NCI-H187 treated with DMSO at 0.1 percent for 48 hours (cell line): Measurements from ENCODE around the gene TAL2.
"Not testable (repeated sequence)": the region's sequence is repeated elsewhere in the genome, so short reads cannot be mapped to it uniquely, and the experiment has no call there.

Experiments
- DNase-seq: peaks from one replicate; lab custom pipeline; 2025; lab: John Stamatoyannopoulos, UW

Gene TAL2

DNA sequence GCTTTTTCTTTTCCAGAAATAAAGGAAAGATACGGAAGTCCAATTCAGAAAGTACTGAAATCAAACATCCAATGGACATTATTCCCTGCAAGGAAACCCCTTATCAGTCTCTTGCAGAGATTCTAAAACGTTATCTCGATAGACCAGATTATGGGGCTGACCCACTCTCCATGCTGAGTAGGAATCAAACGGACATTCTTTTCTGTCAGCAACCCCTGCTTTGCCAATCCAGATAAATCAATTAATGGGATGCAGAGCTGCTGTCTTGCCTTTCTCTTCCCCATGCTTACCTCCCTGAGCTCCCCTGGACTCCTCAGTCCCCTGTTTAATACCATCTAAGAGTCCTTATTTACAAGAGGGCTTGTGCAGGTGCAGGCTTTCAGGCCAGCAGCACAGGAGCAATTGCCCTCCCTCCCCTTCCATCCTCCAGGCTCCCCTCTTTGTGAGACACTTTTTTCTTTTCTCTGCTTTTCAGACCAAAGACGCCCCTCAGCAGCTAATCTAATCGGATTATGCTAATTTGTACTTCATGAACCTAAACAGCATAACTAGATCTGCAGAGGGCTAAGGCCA lies 14.2 kb downstream of the TAL2 start:
- DNase-seq: no peak

DNA sequence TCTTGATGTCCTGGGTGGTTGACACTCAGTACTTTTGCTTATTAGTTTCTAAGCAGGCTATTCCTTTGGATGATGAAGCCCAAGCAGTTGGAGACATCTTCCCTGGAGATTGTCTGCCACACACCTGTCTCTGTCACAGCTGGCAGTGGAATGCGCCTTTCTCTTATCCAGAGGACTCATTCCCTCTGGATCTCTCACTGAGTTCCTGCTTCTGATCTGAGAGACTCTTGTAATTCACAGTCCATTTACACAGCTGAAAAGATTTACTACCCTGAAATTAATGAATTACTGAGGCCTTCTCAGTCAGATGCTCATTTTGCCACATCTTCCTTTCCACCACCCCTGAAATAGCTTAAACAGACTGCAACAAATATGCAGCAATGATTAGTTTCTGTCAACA lies 15.9 kb downstream of the TAL2 start:
- no peak for DNase-seq

DNA sequence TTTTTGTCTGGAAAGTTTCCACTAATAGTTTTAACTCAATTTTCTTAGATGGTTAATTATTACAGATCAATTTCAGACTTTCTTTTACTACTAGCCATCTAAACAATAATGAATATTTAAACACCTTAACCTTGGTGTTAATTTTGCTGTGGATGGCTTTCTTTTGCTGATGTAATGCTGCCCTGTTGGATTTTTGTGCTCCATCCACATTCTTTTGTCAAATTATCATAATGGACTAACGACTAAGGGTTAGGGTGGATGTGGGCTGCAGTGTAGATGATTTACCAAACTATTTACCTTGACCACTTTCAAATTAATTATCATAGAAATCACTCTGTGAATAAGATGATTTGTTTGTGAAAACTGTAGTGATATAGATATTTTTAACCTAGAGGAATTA lies 16.5 kb downstream of the TAL2 start:
- DNase-seq: no peak

DNA sequence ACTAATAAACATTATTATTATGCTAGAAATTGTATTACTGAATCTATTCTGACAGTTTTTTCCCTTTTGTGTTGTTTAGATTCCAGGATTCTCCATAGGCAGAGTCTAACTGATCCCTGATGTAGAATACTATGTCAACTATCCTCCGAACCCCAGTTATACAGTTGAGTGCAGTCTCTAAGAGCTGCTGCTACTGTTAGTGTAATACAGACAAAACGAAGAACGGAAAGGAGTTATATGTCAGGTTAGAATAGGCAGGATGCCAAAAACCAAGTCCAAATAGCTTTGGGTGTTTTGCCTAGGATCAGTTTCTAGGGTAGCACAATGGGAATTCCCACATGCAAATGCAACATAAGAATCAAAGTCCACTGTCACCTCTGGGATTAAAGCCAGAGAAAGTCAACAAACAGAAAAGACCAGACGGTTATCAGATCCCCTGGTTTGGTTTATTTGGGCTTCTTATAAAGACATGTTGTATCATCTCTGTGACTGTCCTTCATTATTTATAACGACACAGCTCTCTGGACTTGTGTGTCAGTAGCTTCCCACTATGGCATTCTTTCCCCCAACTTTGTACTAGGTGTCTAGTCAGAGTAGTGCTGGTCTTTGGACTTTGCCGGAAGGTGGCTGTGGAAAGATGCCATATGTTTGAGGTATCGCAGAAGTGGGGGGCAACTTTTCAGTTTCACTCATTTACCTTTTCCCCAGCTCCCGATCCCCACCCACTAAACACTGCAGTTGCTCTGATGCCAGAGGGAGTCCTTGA lies 17.2 kb downstream of the TAL2 start:
- no peak for DNase-seq

DNA sequence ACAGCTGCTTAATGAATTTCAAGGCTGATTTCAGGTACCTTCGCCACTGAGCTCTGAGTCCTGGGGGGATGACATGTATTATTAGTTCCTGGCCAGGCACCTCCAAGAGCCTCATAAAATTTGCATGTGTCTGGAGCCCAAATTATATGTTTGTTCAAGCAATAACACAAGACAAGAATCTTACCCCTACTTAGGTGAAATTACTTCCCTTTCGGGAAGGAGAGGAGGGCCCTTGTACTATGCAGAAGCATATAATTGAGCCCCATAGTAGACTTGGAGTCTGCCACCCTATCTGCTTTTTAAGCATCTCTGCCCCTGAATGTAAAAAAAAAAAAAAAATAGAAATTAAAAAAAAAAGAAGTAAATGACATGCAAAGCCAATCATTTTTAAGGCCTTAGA lies 19.1 kb downstream of the TAL2 start:
- no peak for DNase-seq

DNA sequence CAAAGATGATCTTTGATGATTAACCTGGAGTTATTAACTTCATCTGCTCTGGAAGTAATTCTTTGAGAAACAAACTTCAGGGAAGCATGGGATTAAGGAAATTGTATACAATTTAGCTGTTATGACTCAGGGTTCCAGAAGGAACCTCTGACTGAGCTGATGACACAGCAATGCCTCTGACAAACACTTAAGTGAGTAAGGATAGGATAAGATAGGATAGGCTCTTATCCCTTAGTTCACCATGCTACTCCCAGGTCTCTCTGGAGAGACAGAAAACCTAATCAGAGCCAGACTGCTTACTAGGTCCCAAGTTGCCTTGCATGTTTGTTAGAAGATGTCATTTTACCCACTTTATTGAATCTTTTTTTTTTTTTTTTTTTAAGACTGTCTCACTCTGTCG lies 19.5 kb downstream of the TAL2 start:
- no peak for DNase-seq

DNA sequence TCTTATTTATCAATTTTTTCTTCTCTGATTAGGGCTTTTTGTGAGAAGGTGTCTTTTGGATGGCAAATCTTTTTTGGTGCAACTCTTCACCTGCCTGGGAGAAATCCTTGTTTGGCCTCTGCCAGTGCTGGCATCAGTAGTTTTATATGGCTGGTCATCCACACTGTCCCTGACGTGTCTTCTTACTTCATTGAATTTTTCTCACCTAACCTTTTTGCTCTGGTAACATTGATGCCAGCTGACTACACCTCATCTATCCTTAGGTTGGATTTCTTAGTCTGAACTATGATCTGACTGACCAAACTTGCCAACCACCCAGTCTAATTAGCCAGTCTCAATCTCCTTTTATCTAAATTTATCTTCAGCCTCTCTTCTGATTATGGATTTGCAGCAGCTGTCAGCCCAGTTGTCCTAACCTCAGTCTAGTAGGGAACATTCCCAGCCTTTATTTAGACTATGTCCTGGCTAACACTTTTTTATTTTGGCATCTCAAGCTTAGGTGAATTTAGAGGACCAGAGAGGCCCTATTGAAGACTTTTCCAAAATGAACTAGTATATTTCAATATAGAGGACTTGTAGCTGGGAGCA lies 21.5 kb downstream of the TAL2 start:
- no peak for DNase-seq

DNA sequence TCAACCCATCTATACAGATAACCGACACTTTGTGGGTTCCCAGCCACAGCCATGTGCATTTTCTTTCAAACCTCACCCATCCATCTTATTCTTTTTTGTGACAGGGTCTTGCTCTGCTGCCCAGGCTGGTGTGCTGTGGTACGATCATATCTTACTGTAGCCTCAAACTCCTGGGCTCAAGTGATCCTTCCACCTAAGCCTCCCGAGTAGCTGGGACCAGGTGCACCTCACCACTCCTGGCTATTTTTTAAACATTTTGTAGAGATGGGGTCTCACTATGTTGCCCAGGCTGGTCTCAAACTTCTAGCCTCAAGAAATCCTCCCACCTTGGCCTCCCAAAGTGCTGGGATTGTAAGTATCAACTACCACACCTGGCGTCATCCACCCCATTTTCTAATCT lies 24.7 kb downstream of the TAL2 start:
- no peak for DNase-seq

DNA sequence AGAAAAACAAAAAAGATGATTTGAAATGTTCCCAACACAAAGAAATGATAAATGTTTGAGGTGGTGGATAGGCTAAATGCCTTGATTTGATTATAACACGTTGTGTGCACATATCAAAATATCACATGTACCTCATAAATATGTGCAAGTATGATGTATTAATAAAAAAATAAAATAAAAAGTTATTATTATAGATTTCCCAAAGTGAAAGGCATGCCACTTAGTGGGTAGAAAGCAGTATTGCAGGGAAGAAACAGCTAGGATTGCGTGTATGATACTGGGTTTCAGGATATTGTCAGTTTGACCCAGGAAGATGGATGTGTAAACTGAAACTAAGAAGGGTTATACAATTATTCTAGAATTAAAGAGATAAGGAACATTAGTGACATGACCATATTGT lies 28.5 kb downstream of the TAL2 start:
- DNase-seq: no peak

DNA sequence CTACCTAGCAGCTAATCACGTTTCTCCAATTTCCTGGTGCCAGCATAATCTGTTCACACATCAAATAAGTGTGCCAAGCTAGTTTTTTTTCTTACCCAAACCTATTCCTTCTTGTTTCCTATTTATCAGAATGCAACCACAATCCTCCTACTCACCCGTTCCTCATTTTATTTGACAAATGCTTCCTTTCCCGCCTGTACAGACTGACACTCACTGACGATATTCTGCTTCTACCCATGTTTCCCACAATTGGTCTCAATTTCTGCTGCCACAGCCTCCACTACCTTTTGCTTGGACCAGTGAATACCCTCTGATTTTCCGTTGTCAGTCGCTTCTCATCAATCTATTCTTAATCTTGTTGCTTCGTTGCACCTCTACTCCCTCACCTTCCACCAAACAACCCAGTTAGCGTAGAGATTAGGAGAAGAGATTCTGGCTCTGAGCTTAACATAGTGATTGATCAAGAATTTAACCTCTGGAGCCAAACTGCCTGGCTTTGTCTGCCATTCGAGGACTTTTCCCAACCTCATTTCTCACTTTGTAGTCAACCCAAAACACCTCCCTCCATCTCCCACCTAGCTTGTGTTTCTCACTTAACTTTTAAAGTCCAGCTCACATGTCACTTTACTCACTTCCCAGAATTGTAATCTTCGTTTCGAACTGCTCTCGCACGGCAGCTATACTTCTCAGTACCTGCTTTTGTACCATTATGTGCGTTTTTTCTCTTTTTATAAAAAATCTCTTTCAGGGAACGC lies 31.4 kb downstream of the TAL2 start:
- DNase-seq: no peak

DNA sequence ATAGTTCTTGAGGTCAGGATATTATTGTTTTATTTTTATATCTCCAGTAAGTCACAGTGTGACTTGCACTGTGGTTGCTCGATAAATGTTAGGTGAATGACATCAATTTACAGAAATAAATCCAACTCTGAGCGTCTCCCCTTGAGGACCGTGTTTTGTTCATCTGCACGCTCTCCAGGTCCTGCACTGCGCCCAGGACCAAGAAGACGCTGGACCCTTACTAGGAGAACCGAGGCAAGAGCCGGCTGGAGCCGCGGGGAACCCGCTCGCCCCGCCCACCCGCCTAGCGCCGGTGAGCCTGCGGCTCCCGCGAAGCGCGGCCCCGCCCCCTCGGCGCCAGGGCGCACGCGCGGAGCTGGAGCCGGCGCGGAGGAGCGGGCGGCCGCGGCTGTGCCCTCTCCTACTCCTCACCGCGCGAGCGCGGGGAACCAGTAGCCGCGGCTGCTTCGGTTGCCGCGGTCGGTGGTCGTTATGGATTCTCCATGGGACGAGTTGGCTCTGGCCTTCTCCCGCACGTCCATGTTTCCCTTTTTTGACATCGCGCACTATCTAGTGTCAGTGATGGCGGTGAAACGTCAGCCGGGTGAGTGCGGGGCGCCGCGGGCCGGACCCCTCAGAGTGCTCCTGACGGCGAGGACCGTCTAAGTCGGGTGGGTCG lies 32.1 kb downstream of the TAL2 start, which contains the start of gene TMEM38B:
TSS of gene TMEM38B (plus strand) at position 352 of the 658 bp plus-strand sequence. CDS start at position 472, 120 bp downstream.
- no peak for DNase-seq

DNA sequence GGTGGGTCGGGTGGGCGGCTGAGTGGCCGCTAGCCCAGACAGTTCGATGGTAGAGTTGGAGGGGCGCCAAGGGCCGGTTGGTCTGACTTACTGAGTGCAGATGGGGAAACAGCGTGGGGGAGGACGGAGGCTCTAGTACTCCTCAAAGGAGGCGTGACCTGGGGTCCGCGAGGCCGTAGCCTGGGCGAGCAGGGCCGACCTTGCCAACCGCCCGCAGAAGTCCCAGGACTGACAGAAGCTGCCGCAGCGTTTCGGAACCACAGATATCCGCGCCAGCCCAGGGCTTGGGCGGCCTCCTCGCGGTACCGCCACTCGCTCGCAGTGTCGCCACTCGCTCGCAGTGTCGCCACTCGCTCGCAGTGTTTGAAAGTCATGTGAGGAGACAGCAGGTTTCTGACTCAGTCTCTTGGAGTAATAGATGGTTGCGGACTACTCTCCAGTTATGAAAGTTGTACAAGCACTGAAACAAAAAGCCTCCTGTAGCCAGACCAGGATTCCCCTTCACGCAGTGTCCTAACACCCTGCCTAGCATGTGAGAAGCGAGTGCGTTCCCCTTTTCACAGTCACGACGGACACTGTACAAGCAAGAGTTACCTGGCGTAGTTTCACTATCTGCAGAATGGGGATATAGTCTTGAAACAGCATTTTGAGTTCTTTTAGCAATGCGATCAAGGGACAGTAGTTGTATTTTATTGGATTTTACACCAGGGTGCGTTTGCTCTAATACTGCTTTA lies 32.8 kb downstream of the TAL2 start:
- no peak for DNase-seq

DNA sequence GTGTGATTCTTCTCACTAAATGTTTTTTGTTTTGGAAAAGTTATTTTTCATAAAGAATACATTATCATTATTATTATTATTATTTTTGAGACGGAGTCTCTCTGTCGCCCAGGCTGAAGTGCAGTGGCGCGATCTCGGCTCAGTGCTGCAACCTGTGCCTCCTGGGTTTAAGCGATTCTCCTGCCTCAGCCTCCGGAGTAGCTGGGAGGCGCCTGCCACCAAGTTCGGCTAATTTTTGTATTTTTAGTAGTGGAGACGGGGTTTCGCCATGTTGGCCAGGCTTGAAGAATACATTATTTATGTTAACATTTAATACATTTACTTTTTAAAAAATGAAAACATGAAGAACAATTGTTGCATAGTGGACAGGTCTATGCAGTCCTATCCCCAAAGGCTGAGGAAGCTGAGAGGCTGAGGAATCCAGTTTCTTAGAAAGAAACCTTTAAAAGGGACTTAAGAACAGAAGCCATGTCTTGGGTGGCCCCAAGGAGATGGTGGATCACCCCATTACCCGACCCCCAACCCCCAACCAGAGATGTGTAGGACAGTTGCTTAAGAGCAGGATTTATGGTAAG lies 34.0 kb downstream of the TAL2 start:
- DNase-seq: no peak

DNA sequence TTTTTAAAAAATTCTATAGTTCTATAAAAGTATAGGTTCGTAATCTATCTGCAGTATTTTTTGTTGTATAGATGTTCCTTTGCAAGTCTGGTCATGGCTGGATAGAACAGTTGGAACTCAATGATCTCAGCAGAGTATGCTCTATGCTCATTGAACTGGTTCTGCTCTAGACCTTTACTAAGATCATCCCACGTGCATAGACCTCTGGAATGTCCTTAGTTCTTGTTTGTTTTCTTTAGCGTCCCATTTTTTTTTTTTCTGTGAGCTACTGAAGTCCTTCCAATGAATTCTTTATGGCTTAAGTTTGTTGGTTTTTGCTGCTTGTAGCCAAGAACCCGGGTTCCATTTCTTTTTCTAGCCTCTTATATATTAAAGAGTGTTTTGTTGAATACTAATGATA lies 35.6 kb downstream of the TAL2 start:
- DNase-seq: no peak

DNA sequence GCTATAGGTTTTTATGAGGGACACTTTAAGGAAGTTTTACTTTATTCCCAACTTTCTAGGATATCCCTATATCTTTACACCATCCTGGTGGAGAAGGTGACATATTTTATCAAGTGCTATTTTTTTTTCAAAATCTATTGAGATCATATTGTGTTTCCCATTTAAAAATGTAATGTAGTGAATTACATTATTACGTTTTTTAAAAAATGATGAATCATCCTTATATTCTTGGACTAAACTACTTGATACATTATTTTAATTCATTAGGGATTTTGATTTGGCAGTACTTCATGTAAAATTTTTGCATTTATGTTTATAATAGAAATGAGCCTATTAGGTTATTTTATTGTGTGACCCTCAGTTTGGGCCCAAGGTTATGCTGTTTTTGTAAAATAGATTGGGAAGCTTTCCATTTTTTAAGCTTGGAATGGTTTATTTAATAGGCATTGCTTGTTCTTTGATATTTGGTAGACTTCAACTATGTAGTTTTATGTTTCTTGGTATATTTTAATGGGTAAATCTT lies 36.2 kb downstream of the TAL2 start:
- DNase-seq: no peak

DNA sequence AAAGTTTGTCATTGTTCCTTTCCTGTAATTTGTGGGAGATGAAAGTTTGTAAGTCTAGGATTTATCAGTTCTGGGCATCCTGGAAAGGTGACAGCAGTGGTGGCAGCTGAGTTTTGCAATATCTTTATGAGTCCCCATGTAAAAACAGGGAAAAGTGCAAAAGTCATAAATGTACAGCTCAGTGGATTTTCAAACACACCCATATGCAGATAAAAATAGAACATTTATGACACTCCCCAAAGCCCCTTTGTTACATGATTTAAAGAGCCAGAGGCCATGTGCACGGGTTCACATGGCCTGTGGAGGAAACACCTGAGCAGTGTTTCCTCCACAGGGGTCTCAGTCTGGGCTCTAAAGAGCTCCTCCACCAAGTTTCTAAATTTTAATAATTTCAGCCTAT lies 38.4 kb downstream of the TAL2 start:
- no peak for DNase-seq

DNA sequence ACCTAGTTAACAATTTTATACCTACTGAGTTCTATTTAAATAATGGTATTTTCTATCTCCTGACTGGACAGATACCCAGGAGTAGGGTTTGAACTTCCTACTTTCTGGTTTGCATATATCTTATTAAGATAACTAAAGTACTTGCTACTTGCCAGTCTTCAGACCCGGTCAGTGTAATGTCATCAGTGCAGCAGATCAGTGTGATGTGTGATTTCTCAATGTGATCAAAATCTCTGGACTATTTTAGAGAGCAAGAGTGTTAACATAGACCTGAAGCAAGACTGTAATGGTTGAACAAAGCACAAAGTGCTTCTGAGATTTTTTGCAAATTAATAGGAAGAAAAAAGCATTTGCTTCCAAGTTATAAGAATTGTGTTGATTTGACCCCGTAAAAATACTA lies 38.9 kb downstream of the TAL2 start:
- no peak for DNase-seq

DNA sequence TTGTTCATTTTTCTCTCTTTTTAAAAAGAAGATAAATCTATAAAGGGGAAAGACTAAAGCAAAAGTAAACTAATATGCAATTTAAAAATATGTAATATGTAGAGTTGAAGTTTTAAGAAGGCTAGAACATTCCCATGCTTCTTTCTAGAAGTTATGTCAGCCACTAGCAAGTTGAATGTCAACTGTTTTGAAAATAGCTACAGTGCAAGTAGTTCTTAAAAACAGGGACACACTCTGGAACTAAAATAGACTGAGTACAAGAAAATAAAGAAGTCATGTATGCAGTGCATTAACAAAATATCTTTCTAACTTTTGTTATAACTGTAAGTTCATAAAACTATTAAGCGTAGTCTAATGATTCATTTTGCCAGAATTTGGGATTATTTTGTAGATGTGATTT lies 40.0 kb downstream of the TAL2 start:
- DNase-seq: no peak

DNA sequence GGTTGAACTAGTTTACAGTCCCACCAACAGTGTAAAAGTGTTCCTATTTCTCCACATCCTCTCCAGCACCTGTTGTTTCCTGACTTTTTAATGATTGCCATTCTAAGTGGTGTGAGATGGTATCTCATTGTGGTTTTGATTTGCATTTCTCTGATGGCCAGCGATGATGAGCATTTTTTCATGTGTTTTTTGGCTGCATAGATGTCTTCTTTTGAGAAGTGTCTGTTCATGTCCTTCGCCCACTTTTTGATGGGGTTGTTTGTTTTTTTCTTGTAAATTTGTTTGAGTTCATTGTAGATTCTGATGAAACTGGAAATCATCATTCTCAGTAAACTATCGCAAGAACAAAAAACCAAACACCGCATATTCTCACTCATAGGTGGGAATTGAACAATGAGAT lies 41.4 kb downstream of the TAL2 start:
- not testable (repeated sequence) for DNase-seq

DNA sequence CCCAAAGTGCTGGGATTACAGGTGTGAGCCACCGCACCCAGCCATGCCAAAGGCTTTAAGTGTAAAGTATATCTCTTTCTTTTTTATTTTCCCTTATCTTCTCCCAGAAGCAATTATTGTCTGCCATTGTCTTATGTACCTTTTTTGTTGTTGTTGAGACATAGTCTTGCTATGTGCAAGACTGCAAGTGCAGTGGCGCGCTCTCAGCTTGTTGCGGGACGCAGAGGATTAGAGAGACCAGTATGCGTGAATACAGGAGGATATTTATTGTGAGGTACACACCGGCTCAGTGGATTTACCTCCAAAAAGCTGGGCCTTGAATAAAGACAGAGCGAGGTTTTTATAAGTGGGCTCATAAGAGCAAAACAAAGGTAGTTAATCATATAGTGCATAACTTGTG lies 43.9 kb downstream of the TAL2 start:
- DNase-seq: no peak

DNA sequence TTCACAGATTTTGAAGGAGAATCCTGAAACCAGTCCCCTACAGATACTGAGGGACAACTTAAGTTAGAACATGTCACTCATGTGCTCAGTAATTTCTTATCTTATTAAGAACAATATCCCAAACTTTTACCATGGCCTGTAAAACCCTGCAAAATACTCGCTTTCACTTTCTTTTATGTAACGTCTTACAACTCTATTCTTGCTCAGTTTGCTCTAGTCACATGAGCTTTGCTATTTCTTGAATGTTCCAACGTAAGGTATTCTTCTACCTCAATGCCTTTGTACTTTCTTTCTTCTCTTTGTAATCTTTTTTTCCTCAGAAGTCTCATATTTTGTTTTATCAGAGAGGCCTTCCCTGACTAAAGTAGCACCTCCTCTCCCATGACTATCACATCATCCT lies 46.1 kb downstream of the TAL2 start:
- no peak for DNase-seq
